HEK293 (cell line): ENCODE measurements around the gene PRDX2.

ENCODE experiments used
- CTCF ChIP-seq: fragments of 450-650 bp; formaldehyde crosslinking; IDR thresholded peaks from 2 replicates; pipeline ENCODE4 v1.5.1; 2016; ENCODE audit warnings: missing biosample characterization, missing genetic modification characterization
- YY1 ChIP-seq: fragments of 450-650 bp; formaldehyde crosslinking; IDR thresholded peaks from 2 replicates; pipeline ENCODE4 v1.5.1; 2018; ENCODE audit warnings: missing biosample characterization, missing genetic modification characterization
- ZNF544 ChIP-seq: fragments of 450-650 bp; formaldehyde crosslinking; IDR thresholded peaks from 2 replicates; pipeline ENCODE4 v1.5.0; 2017; ENCODE audit warnings: missing biosample characterization, missing genetic modification characterization

GRCh38 chr19:12815088-12815487 lies 13.5 kb upstream of the PRDX2 start:
- no peak for TF ChIP-seq YY1 (tag by site-specific recombination)
- TF ChIP-seq ZNF544 (tag by site-specific recombination): no peak
- no peak for TF ChIP-seq CTCF (tag by site-specific recombination)
